ENCODE data around the gene NUCKS1.

DNA sequence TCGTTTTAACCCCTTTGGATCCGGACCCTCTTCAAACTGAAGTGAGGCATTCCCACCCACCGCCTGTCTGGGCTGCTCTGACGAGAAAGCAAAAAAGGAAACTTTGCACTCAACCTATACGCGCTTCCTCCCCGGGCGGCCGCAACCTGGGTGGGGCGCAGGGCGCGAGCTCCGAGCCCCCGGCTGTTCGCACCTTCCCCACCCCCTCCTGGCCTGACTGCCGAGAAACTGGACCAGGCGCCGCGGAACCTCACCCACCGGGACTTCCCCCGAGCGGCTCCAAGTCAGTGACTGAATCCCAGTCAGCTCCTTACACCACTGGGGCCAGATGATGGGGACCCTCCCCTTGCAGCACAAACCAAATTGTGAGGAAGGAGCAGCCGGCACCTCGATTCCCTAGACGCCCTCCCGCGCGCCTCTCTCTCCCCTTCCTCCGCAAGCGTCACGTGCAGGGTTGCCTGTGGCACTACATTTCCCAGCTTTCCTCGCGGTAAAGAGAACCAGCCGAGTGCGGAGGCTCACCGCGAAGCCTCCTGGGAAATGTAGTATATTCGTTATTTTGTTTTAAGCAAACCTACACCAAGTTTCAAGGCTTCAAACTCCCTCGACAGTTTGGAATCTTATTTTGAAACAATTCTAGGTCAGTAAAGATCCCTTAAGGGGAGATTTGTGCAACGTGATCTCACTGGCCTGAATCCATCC lies 25.2 kb upstream of the NUCKS1 start, which contains the start of gene RAB29:
- TF ChIP-seq CTCF (conservative IDR thresholded peaks at IDR 0.05; ENCODE audit: low read length) (no peak), EZH2phosphoT487 (IDR thresholded peaks at IDR 0.05; ENCODE audit: borderline replicate concordance, low read depth, low read length) (no peak)
